Heart right ventricle (tissue), 16 donors: ENCODE results near the gene ASH1L. TPM values are rescaled to one million over a fixed set of nuclear protein-coding genes. Genes with fewer than 3 reads are reported as not detected.

Experiments used
- ATAC-seq, 8 donors: fragments of 200-7000 bp; cut with Tn5 transposase; one replicate each; pipeline ENCODE4 v1.9.1; 2020; ENCODE audit warnings: mild to moderate bottlenecking in 8 of 8, moderate library complexity in 8 of 8, moderate number of reproducible peaks in 1 of 8
- DNase-seq, 2 donors: peaks; one replicate each; pipeline ENCODE4 v3.0.0-alpha.2; 2020
- H3K27ac ChIP-seq, 10 donors: fragments of 200-600 bp; sonication (generic) in 2 of 10; one replicate each; pipeline versions ENCODE4 v1.5.0 to v1.8.0; 2020 to 2022; ENCODE audit warnings: mild to moderate bottlenecking in 3 of 10
- H3K27me3 ChIP-seq, 7 donors: fragments of 200-600 bp; one replicate each; pipeline ENCODE4 v1.8.0; 2021 to 2022; ENCODE audit warnings: mild to moderate bottlenecking in 2 of 7
- H3K36me3 ChIP-seq, 9 donors: fragments of 200-600 bp; sonication (generic) in 1 of 9; one replicate each; pipeline versions ENCODE4 v1.5.0 to v1.8.0; 2020 to 2022; ENCODE audit warnings: mild to moderate bottlenecking in 2 of 9
- H3K4me1 ChIP-seq, 9 donors: fragments of 200-600 bp; sonication (generic) in 1 of 9; one replicate each; pipeline versions ENCODE4 v1.5.0 to v1.8.0; 2020 to 2022; ENCODE audit warnings: mild to moderate bottlenecking in 4 of 9
- H3K4me3 ChIP-seq, 10 donors: fragments of 200-600 bp; sonication (generic) in 2 of 10; one replicate each; pipeline versions ENCODE4 v1.5.0 to v1.8.0; 2020 to 2022; ENCODE audit warnings: mild to moderate bottlenecking in 7 of 10, moderate library complexity in 2 of 10
- H3K9me3 ChIP-seq, 11 donors: fragments of 200-600 bp in 10 of 11; sonication (generic) in 2 of 11; one replicate each; pipeline versions ENCODE4 v1.5.0 to v1.8.0; 2013 to 2022; ENCODE audit warnings: mild to moderate bottlenecking in 2 of 11, control low read depth in 1 of 11, moderate library complexity in 1 of 11
- WGBS, 2 donors: extraction: QIAGEN DNeasy Blood & Tissue Kit; methylation state at CpG; one replicate each; pipeline ENCODE4 v1.1.7; 2013; ENCODE audit warnings: inconsistent platforms in 1 of 2; 5-methylcytosine and 5-hydroxymethylcytosine counted together
- intact Hi-C, 10 donors: fragments of 100-400 bp; cut with DNase I; formaldehyde crosslinking; loops; one replicate each; pipeline versions ENCODE4 v1.11.1 to v1.14.2; 2022
- polyA plus RNA-seq, 2 donors: library from polyadenylated mRNA; stranded (reverse); fragments of 200-250 nt; gene quantifications; one replicate each; pipeline ENCODE4 v1.2.3, GENCODE V29; 2013
- total RNA-seq, 10 donors: library from RNA; stranded (reverse); fragmentation: NEBNext Ultra II Directional in 3 of 10; extraction: Animal tissue kit (Norgen Biotek cat#: 25700) in 3 of 10; gene quantifications; one replicate each; pipeline versions ENCODE4 v1.2.1 to v1.2.4, GENCODE V29; 2021 to 2023
- TF ChIP-seq, protein P1 (sequence below), 9 donors: fragments of 200-600 bp; sonication (generic) in 2 of 9; IDR thresholded peaks; one replicate each; pipeline versions ENCODE4 v1.5.0 to v1.8.0; 2021 to 2022; ENCODE audit warnings: antibody characterized with exemption in 9 of 9, mild to moderate bottlenecking in 5 of 9, moderate library complexity in 1 of 9
- donor health status: Arrhythmogenic right ventricular cardiomyopathy.
- donor health status: ischemic (EF 13 %, LVEDD 7.1; RV severe dilation, severe dysfunction).
- donor health status: healthy with polysubstance abuse.
- donor health status: DM: no; HTN: yes; CAD: no.
- donor health status: DM: no; HTN: no; CAD: no.
- donor health status: ischemic (EF 25% LVEDD 6.9; RV normal size, moderate dysfunction).
- donor health status: ischemic (EF 25% LVEDD 5.7; RV mildly dilated, moderate dysfunction).
- donor health status: healthy.
- donor health status: DM: yes; HTN: yes; CAD: no.
- donor health status: Ischemic cardiomyopathy.
- donor health status: ischemic (EF 35%, LVEDD 5.7; RV mildly dilated, moderate dysfunction).
- donor health status: nonischemic (EF 11% LVEDD 7.7; RV severe dilation, severe dysfunction).
- donor health status: DM: yes; HTN: yes; CAD: no.
- donor health status: PGD.
- donor health status: ischemic (EF 29% LVEDD 5.4; RV normal size, mild dysfunction).
- donor health status: nonischemic (EF 23%, LVEDD 6.1; RV moderate dilation, normal function).

ASH1L gene
- total and polyA plus RNA-seq, 12 donors: 5.1 to 56.8 (median 47.3) TPM

DNA sequence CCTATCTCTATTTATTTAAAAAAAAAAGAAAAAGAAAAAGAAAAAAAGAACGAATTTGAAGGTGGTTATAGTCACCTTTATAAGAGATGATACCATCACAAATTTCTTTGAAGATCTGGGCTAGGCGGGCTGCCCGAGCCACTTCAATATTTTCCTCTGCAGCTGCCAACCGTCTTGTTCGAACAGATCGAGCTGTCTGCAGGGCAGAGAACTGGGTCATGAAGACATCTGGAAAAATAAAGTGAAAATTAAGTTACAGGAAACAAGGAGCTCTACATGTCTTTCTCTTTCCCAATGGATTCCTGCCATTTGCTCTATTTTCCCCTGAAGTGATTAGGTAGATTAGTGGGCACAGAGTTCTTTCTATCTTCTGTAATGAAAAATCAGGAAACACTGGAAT is 210.0 kb downstream of the ASH1L start:
- DNase-seq (no peak), ATAC-seq (no peak)
- H3K4me3 ChIP-seq: no peak overlapping the region
- H3K36me3 ChIP-seq: peaks cover 0 to 99% (median 57%) of the 10 kb centered on the region in 9 donors
- 89 to 94% methylated on average over 6 of the region's 6 CpGs for WGBS, 2 donors
- no peaks in the 10 kb centered on the region for H3K27me3 ChIP-seq
- no peaks in the 10 kb centered on the region for H3K4me1 ChIP-seq
- H3K27ac ChIP-seq: no peak overlapping the region
- H3K9me3 ChIP-seq: no peaks in the 10 kb centered on the region
- TF ChIP-seq, protein P1, sequence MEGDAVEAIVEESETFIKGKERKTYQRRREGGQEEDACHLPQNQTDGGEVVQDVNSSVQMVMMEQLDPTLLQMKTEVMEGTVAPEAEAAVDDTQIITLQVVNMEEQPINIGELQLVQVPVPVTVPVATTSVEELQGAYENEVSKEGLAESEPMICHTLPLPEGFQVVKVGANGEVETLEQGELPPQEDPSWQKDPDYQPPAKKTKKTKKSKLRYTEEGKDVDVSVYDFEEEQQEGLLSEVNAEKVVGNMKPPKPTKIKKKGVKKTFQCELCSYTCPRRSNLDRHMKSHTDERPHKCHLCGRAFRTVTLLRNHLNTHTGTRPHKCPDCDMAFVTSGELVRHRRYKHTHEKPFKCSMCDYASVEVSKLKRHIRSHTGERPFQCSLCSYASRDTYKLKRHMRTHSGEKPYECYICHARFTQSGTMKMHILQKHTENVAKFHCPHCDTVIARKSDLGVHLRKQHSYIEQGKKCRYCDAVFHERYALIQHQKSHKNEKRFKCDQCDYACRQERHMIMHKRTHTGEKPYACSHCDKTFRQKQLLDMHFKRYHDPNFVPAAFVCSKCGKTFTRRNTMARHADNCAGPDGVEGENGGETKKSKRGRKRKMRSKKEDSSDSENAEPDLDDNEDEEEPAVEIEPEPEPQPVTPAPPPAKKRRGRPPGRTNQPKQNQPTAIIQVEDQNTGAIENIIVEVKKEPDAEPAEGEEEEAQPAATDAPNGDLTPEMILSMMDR (IDR thresholded peaks at IDR 0.05): no peak
- intact Hi-C loops: loop anchor here in 1 of 10 donors (10.0 kb wide), 1 partner anchor 302 kb away; no protein-coding TSS in a partner anchor

DNA sequence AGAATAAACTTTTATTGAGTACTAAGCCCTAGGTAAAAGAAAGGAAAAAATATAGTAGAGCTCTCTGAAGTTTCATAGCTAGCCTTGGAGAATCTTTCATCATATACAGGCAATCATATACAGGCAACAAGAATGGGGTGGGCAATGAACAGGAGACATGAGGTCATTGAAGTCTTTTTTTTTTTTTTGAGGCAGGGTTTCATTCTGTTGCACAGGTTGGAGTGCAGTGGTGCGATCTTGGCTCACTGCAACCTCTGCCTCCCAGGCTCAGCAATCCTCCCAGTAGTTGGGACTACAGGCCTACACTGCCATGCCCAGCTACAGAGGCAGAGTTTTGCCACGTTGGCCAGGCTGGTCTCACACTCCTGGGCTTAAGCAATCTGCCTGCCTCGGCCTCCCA is 219.8 kb downstream of the ASH1L start:
- TF ChIP-seq, protein P1 (IDR thresholded peaks at IDR 0.05): no peak
- ATAC-seq: no peak
- Histone ChIP-seq H3K36me3 (peaks cover 0 to 100% (median 87%) of the 10 kb centered on the region in 9 donors), H3K9me3 (no peaks in the 10 kb centered on the region), H3K27ac (no peak overlapping the region), H3K4me3 (no peak overlapping the region), H3K4me1 (no peaks in the 10 kb centered on the region), H3K27me3 (no peaks in the 10 kb centered on the region)
- intact Hi-C loops: loop anchor here in 1 of 10 donors (10.0 kb wide), 1 partner anchor 252 kb away; no protein-coding TSS in a partner anchor
- no peak for DNase-seq
- WGBS, 2 donors: 90 to 92% methylated on average over 3 of the region's 3 CpGs

DNA sequence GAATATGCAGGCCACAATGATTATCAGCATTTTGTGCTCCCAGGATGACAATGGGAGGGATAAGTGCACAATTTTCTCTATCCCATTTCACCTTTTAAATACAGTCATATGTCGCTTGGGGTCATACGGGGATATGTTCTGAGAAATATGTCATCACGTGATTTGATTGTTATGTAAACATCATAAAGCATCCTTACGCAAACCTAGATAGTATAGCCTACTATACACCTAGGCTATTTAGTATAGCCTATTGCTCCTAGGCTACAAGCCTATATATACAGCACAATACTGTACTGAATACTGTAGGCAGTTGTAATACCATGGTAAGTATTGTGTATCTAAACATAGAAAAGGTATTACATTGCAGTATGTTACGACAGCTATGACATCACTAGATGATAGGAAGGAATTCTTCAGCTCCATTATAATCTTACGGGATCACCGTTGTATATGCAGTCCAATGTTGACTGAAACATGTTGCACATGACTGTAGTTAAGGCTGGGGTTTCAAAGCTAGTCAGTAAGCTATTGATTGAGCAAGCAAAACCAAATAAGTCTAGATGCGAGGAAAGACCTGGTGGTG is 223.0 kb downstream of the ASH1L start:
- H3K36me3 ChIP-seq: peaks cover 0 to 100% (median 79%) of the 10 kb centered on the region in 9 donors

DNA sequence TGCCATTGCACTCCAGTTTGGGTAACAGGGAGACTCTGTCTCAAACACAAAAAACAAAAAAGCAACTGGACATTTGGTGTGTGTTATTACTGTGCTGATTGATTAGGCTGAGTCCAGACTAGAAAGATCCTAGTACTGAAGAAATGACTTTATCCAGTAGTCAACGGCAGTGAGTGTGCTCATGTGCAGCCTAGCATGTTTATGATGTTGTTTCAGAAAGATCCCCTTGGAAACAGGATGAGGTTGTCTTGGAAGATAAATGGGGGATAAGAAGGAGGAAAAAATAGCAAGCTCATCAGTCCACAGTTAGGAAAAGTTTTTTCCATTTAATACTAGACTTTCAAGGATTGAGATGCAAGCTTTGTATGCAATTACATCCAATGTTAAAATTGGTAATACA is 227.6 kb downstream of the ASH1L start:
- H3K36me3 ChIP-seq: peaks cover 0 to 95% (median 63%) of the 10 kb centered on the region in 9 donors
- intact Hi-C loops: loop anchor here in 2 of 10 donors (10.0 kb wide), 1 partner anchor 260 kb away; no protein-coding TSS in a partner anchor
- no peak for ATAC-seq

More for the DNA sequence above, 223.0 kb downstream of the ASH1L start:
- ATAC-seq: no peak
- Histone ChIP-seq H3K4me3 (no peak overlapping the region), H3K27me3 (no peaks in the 10 kb centered on the region), H3K27ac (no peak overlapping the region), H3K9me3 (no peaks in the 10 kb centered on the region), H3K4me1 (no peaks in the 10 kb centered on the region)
- intact Hi-C loops: loop anchor here in 3 of 10 donors (10.0 kb wide), 1 partner anchor 255 kb away; no protein-coding TSS in a partner anchor
- no peak for DNase-seq
- TF ChIP-seq, protein P1 (IDR thresholded peaks at IDR 0.05): no peak
- WGBS, 2 donors: 88 to 90% methylated on average over 8 of the region's 8 CpGs

More for the DNA sequence above, 227.6 kb downstream of the ASH1L start:
- no peak for DNase-seq
- Histone ChIP-seq H3K9me3 (no peaks in the 10 kb centered on the region), H3K27ac (no peak overlapping the region), H3K4me1 (no peaks in the 10 kb centered on the region), H3K4me3 (no peak overlapping the region), H3K27me3 (no peaks in the 10 kb centered on the region)
- 72 to 74% methylated on average over 1 of the region's 1 CpG for WGBS, 2 donors
- TF ChIP-seq, protein P1 (IDR thresholded peaks at IDR 0.05): no peak
